Endodermal cell (in vitro differentiated cells): ENCODE measurements around the gene LRBA. TPM values are rescaled to one million over a fixed set of nuclear protein-coding genes. Genes with fewer than 3 reads are reported as not detected.

Source experiments
- DNase-seq: peaks from one replicate; pipeline ENCODE4 v3.0.0-alpha.2; 2017
- H3K27ac ChIP-seq: 2 replicates; pipeline ENCODE4 v1.5.1; 2013; ENCODE audit warnings: mild to moderate bottlenecking, low read depth, low read length, moderate library complexity
- H3K27me3 ChIP-seq: 2 replicates; pipeline ENCODE4 v1.6.1; 2013; ENCODE audit warnings: mild to moderate bottlenecking, low read length, moderate library complexity; ENCODE audit not compliant: insufficient read depth, control insufficient read depth, poor library complexity, severe bottlenecking
- H3K36me3 ChIP-seq: 2 replicates; pipeline ENCODE4 v1.7.0; 2013; ENCODE audit warnings: mild to moderate bottlenecking, low read length, moderate library complexity; ENCODE audit not compliant: control insufficient read depth, insufficient read depth
- H3K4me1 ChIP-seq: one replicate; pipeline ENCODE4 v1.7.0; 2013; ENCODE audit warnings: low read length; ENCODE audit not compliant: control insufficient read depth, insufficient read depth
- H3K4me3 ChIP-seq: 2 replicates; pipeline ENCODE4 v1.5.1; 2013; ENCODE audit warnings: mild to moderate bottlenecking, low read length, moderate library complexity
- H3K9ac ChIP-seq: 2 replicates; pipeline ENCODE4 v1.6.1; 2013; ENCODE audit warnings: mild to moderate bottlenecking, low read length, moderate library complexity; ENCODE audit not compliant: poor library complexity, severe bottlenecking; ENCODE audit errors: extremely low read depth
- H3K9me3 ChIP-seq: 2 replicates; pipeline ENCODE4 v1.6.1; 2013; ENCODE audit warnings: mild to moderate bottlenecking, low read length, moderate library complexity; ENCODE audit not compliant: control insufficient read depth
- H3K27ac Mint-ChIP-seq: 2 replicates; pipeline ENCODE4 v1.8.0; 2020; ENCODE audit warnings: mixed read lengths
- H3K27me3 Mint-ChIP-seq: 2 replicates; pipeline ENCODE4 v1.8.0; 2021; ENCODE audit warnings: mild to moderate bottlenecking, mixed read lengths; ENCODE audit not compliant: insufficient read depth
- H3K36me3 Mint-ChIP-seq: 2 replicates; pipeline ENCODE4 v1.8.0; 2020; ENCODE audit warnings: low read depth, mixed read lengths
- H3K4me1 Mint-ChIP-seq: 2 replicates; pipeline ENCODE4 v1.8.0; 2020; ENCODE audit warnings: mixed read lengths
- H3K4me3 Mint-ChIP-seq: 2 replicates; pipeline ENCODE4 v1.8.0; 2020; ENCODE audit warnings: mild to moderate bottlenecking, moderate library complexity, mixed read lengths
- H3K9me3 Mint-ChIP-seq: 2 replicates; pipeline ENCODE4 v1.8.0; 2020; ENCODE audit warnings: mild to moderate bottlenecking, mixed read lengths
- CTCF ChIP-seq: fragments of 200-600 bp; sonication (generic); conservative IDR thresholded peaks from 2 replicates; pipeline ENCODE4 v1.5.0; 2021; ENCODE audit warnings: antibody characterized with exemption, mild to moderate bottlenecking
- WGBS, 2 experiments: methylation state at CpG; one replicate each; pipeline versions ENCODE4 v1.1.5 to v1.1.7; 2013; ENCODE audit warnings: missing lambda C conversion rate in 2 of 2, mixed read lengths in 1 of 2; ENCODE audit not compliant: insufficient coverage in 1 of 2, insufficient read length in 1 of 2; 5-methylcytosine and 5-hydroxymethylcytosine counted together
- total RNA-seq, 2 donors: library from RNA; stranded (reverse); fragmentation: NEBNext Ultra II Directional in 1 of 2; extraction: Animal tissue kit (Norgen Biotek cat#: 25700) in 1 of 2; gene quantifications; 2 replicates in 1 of 2; 3 replicates in 1 of 2; pipeline ENCODE4 v1.2.1, GENCODE V29; 2021

LRBA gene
- total RNA-seq, 2 donors from 2014 or later, result 77.3 to 95.9 TPM

GRCh38 chr4:150589157-150589556, 425.9 kb downstream of the LRBA start:
- no peak for TF ChIP-seq CTCF
- peaks cover 28% of the 10 kb centered on the region for H3K27me3 ChIP-seq
- WGBS, 2 experiments, result 86 to 88% methylated on average over 2 of the region's 2 CpGs
- Mint-ChIP-seq H3K27ac (no peak overlapping the region), H3K36me3 (no peaks in the 10 kb centered on the region), H3K4me1 (peaks cover 18% of the 10 kb centered on the region), H3K9me3 (no peaks in the 10 kb centered on the region), H3K27me3 (peaks cover 33% of the 10 kb centered on the region), H3K4me3 (no peak overlapping the region)
- no peak overlapping the region for H3K9ac ChIP-seq
- peaks cover 7% of the 10 kb centered on the region for H3K4me1 ChIP-seq
- peaks cover 27% of the 10 kb centered on the region for H3K36me3 ChIP-seq
- H3K9me3 ChIP-seq, result no peaks in the 10 kb centered on the region
- H3K27ac ChIP-seq, result no peak overlapping the region
- no peak for DNase-seq
- H3K4me3 ChIP-seq, result no peak overlapping the region

- H3K36me3 ChIP-seq, result peaks cover 27% of the 10 kb centered on the region
- no peak for DNase-seq
- no peak overlapping the region for H3K4me3 Mint-ChIP-seq
- no peaks in the 10 kb centered on the region for H3K36me3 Mint-ChIP-seq
- peaks cover 7% of the 10 kb centered on the region for H3K4me1 ChIP-seq
- peaks cover 41% of the 10 kb centered on the region for H3K27me3 Mint-ChIP-seq
- peaks cover 36% of the 10 kb centered on the region for H3K27me3 ChIP-seq
- no peak overlapping the region for H3K9ac ChIP-seq
- no peak overlapping the region for H3K27ac ChIP-seq
- H3K4me1 Mint-ChIP-seq, result peaks cover 27% of the 10 kb centered on the region
- H3K27ac Mint-ChIP-seq, result no peak overlapping the region
- TF ChIP-seq CTCF, result no peak
- 100% methylated on average over 1 of the region's 1 CpG; no CpG with 5 or more reads in 1 of the 2 experiments for WGBS, 2 experiments
- no peaks in the 10 kb centered on the region for H3K9me3 Mint-ChIP-seq
- no peaks in the 10 kb centered on the region for H3K9me3 ChIP-seq
- no peak overlapping the region for H3K4me3 ChIP-seq
Measured at GRCh38 chr4:150588316-150588715, 426.8 kb downstream of the LRBA start.

- Histone ChIP-seq H3K4me1 (peaks cover 3% of the 10 kb centered on the region), H3K9ac (no peak overlapping the region), H3K4me3 (no peak overlapping the region), H3K36me3 (peaks cover 27% of the 10 kb centered on the region), H3K9me3 (no peaks in the 10 kb centered on the region), H3K27me3 (peaks cover 51% of the 10 kb centered on the region), H3K27ac (no peak overlapping the region)
- Mint-ChIP-seq H3K4me3 (no peak overlapping the region), H3K27ac (no peak overlapping the region), H3K4me1 (peaks cover 33% of the 10 kb centered on the region), H3K36me3 (no peaks in the 10 kb centered on the region), H3K27me3 (peaks cover 61% of the 10 kb centered on the region), H3K9me3 (no peaks in the 10 kb centered on the region)
- no peak for DNase-seq
- no peak for TF ChIP-seq CTCF
Measured at GRCh38 chr4:150586162-150586810, 428.8 kb downstream of the LRBA start.
